HG03135 (cell line): Measurements from ENCODE around the gene SPHK1.

Source experiments
- ATAC-seq: cut with Tn5 transposase; IDR thresholded peaks from one replicate; pipeline ENCODE4 v1.9.1; 2021; ENCODE audit warnings: mild to moderate bottlenecking, moderate library complexity; ENCODE audit not compliant: unreplicated experiment

SPHK1 gene

GRCh38 chr17:76405967-76406647, 21.7 kb downstream of the SPHK1 start:
- ATAC-seq = no peak

DNA sequence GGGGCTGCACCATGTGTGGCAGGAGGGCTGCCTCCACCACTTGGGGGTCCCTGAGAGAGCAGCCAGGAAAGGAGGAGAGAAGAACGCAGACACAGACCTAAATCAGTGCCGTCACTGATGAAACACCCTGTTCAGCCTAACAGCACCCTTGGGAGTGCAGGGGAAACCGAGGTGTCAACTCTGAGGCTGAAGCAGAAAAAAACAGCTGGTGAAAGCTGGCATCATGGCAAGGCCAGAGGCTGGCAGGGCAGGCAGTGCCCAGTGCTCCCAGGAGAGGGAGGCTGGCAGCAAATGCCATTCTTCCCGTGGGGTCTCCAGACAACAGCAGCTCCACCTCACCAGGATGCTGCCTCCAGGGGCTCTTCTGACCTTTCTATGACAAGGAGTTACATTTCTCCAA, 23.1 kb downstream of the SPHK1 start:
- ATAC-seq = no peak

DNA sequence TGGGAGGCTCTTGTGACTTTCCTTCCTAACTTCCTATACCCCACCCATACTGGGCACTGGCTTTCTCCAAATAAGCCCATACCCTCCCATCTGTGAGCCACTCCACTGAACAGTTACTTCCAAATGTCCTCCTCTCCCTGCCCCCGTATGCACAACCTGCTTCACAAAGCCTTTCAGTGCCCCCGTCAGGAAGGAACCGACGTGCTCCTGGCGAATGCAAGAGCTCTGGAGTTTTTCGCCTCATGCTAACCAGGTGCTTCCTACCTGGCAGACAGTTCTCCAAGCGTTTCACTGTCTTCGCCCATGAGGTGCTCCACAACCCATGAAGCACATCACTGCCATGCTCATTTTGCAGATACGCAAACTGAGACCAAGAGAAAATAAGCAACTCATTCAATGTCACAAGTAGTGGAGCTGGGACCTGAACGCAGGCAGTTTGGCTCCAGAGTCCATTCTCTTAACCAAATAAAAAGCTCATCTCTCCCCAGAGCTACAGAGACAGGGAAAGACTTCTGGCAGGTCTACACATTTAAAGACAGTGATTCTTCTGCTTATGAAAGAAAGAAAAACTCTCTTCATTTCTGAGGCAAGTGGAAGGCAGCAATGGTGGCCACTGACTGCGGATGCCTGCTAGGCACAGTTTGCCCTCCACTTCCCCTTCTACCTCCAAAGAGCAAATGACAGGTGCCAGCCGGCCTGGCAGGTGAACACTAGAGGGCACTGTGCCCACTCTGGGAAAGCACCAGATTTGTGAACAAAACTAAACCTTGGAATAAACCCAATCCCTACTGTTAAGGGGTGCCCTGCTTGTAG, 23.8 kb downstream of the SPHK1 start:
- no peak for ATAC-seq

DNA sequence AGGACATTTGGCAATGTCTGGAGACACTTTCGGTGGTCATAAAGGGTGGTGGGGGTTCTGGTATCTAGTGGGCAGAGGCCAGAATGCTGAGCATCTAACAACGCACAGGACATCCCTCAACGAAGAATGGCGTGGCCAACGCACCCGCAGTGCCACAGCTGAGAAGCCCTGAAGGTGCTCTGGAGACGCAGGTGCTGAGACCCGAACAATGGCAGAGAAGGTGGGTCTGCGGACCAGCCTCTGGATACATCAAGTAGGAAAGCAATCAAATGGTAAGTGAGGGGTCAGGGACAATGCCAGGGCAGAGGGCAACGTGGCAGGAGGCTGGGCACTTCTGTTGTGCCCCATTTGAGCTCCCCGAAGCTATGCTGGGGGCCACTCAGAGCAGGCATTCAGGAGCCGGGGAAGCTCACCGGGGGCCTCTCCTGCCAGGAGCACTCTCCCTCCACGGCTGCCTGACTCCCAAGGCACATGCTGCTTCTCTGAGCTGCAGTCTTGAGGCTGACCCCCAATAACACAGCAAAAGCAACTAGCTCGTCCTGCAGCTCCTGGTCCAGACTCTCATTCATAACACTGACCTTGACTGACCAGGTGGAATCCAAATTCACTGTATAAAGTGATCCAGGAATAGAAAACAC, 26.0 kb downstream of the SPHK1 start:
- ATAC-seq = no peak

DNA sequence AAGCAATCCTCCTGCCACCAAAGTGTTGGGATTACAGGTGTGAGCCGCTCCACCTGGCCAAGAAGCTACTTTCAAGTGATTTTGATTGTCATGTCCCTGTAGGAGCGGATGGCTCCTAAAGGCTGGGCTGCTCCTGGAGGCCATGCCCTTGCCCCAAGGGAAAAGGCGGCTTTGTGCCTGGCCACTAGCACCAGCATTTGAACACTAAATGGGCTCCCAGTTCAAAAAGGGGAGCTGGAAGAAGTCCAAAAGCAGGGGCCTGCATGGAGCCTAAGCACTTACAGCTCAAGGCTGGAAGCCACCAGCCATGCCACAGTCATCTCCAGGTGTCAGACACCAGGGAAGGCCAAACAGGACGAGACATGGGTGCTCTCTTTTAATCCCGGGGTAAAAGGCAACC, 26.8 kb downstream of the SPHK1 start:
- no peak for ATAC-seq

GRCh38 chr17:76414334-76415295, 30.2 kb downstream of the SPHK1 start:
- ATAC-seq = no peak

DNA sequence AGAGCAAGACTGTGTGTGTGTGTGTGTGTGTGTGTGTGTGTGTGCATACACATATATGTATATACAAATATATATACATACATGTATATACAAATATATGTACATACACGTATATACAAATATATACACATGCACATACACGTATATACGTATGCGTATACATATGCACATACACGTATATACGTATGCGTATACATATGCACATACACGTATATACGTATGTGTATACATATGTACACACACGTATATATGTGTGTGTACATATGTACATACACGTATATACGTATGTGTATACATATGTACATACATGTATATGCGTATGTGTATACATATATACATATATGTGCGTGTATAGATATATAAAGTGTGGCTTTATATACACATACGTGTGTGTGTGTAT, 31.4 kb downstream of the SPHK1 start:
- no peak for ATAC-seq

- ATAC-seq = no peak
Measured at GRCh38 chr17:76416457-76416856, 32.0 kb downstream of the SPHK1 start.

DNA sequence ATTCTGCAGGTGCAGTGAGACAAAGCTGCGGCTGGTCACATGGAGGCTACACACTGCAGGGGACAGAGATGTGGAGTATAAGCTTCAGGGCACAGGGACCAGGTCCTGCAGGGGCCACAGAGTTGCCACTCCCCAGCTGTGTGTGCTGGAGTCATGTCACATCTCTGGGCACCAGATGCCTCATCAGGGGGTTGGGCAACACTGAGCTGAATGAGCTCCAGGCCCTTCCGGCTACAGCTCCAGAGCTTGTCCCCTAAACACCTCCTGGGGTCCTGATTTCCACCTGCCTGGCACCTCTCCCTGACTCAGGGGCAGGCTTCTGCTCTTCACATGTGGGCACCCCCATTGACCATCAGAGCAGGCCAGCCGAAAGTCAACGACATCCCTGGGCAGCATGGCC, 32.5 kb downstream of the SPHK1 start:
- ATAC-seq = no peak

DNA sequence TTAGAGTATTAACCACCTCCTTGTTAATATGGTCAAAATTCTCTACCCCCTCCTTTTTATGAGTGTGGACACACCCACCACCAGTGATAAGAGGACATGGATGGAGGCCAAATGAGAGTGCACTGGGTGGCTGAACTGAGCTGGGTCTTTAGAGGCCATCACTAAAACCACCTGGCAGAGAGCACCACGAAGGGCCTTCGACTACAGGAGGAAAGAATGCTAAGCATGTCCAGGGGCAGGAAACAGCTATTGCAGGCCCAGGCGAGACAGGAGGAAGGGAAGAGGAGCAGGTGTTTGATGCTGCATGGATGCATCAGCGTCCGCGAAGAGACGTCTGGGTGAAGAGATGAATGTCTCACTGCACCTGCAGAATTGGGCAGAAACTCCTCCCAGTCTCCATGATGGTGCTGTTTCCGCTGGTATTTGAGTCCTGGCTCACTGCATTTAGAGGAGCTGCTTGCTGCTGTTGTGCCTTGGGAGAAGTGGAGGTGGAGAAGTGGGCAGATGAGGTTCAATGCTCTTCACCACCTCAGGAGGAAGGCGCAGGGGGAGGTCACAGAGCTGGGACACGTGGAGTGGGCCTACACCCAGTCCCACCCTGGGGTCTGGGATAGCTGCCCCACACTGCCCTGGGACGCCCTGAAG, 33.2 kb downstream of the SPHK1 start:
- ATAC-seq = no peak

- ATAC-seq = no peak
Measured at GRCh38 chr17:76419576-76420260, 35.3 kb downstream of the SPHK1 start.

- no peak for ATAC-seq
Measured at GRCh38 chr17:76420356-76421043, 36.1 kb downstream of the SPHK1 start.

DNA sequence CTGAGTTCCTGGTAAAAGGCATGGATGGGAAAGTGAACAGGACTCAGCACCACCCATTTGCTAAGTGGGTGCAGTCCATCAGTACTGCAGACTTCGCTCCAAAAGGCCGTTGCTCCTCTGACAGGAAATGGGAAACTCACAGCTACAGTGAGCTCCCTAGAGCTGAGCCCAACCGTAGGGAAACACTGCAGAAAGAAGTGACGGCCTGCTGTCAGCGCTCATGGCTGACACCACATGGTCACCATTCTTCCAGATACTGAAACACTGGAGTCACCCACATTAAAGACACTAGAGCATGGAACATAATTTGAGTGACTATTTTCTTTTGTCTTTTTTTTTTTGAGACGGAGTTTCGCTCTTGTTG, 36.6 kb downstream of the SPHK1 start:
- no peak for ATAC-seq

DNA sequence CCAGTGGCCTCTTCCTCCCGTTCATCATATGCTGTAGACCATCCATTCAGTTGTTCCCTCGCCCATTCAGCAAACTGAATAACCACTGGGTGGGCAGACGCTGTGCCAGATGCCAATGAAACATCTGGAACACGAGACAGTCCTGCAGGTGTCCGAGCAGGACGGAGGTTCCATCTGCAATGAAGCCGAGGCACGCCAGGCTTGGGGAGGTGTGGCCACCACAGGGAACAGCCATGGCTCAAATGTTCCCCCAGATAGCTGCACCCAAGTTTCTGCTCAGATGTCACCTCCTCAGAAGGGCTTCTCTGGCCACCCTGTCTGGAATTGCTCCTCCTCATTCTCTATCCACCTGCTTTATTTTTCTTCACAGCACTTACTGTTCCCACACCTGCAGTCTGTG, 38.0 kb downstream of the SPHK1 start:
- ATAC-seq = no peak

DNA sequence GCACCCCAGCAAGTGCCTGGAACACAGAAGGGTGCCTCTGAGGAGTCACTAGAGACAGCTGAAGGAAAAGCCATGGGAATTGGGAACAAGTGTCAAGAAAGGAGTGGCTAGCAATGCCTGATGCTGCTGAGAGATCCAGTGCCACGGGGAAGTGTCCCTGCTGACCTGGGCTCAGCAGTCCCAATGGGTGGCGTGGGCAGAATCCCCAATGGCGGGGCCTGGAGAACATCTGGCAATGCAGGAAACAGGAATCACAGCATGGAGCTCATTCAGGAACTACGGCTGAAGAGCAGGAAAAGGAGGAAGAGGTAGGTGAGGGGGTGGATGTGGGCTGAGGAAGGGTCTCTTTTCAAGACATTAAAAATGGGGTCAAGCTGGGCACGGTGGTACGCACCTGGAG, 38.5 kb downstream of the SPHK1 start:
- ATAC-seq = no peak

DNA sequence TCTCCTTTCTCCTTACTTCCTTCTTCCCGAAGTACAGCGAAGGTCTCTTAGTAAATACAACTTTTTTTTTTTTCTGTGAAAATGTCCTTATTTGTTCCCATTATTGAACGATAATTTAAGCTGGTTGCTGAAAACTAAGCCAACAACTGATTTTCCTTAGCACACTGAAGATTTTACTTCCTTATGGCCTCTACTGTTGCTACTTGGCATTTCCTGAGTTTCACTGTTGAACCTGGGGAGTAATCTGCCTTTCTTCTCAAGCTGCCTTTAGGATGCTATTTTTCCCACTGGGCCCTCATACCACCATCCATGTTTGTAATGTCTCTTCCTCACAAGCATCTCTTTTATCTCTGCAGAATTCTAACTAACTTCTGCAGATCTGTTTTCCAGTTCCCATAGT, 42.4 kb downstream of the SPHK1 start:
- ATAC-seq = no peak

- no peak for ATAC-seq
Measured at GRCh38 chr17:76427501-76428231, 43.3 kb downstream of the SPHK1 start.

DNA sequence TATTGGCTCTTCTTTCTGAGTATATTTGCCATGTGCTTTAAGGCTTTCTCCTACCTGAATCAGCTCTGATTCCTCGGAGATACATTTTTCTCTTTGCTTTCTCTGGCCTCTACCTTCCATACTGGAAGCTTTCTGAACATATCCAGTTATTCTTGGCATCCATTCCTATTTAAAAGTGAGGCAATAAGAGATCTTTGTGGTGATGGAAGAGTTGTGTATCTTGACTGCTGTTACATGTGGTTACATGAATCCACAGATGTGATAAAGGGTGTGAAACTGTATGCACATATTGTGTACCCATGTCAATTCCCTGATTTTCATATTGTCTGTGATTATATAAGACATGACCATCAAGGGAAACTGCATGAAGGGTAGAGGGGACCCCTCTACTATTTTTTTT, 44.1 kb downstream of the SPHK1 start:
- ATAC-seq = no peak

- ATAC-seq = no peak
Measured at GRCh38 chr17:76431509-76431908, 47.1 kb downstream of the SPHK1 start.
